ENCODE results near the gene LARP4.
A peak's percentile ranks its signal among the peaks of the same experiment; 100 is the strongest.
"Not testable (repeated sequence)": the region's sequence is repeated elsewhere in the genome, so short reads cannot be mapped to it uniquely, and the experiment has no call there.

Gene LARP4

DNA sequence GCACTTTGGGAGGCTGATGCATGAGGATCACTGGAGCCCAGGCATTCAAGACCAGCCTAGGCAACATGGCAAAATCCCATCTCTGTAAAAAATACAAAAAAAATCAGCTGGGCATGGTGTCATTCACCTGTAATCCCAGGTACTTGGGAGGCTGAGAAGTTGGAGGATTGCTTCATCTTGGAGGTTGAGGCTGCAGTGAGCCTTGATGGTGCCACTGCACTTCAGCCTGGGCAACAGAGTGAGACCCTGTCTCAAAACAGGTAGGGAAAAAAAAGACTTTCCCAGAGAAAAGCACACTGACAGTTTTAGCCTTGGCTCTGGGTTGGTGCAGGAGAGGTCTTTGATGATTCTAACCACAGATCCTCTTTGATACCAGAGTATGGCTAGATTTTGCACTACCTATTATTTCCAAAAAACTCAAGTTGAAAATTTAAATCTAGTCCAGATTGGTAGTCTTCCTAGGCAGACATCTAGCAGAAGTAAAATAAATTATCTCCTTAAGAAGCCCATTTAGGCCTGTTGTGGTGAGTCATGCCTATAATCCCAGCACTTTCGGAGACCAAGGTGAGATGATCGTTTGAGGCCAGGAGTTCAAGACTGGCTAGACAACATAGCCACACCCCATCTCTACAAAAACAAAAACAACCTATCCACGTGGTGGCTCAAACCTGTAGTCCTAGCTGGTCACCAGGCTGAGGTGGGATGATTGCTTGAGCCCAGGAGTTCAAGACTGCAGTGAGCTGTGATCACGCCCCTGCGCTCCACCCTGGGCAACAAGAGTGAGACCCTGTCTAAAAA lies 18.6 kb downstream of the LARP4 start:
- H3K27me3 Mint-ChIP-seq: no peaks in the 10 kb centered on the region
- peaks cover 15% of the 10 kb centered on the region for H3K4me1 Mint-ChIP-seq
- no peaks in the 10 kb centered on the region for H3K9me3 Mint-ChIP-seq
- CTCF ChIA-PET: no interaction called here
- H3K36me3 Mint-ChIP-seq: peaks cover 17% of the 10 kb centered on the region
- no peak overlapping the region for H3K4me3 Mint-ChIP-seq
- DNase-seq: no peak
- no peak overlapping the region for H3K27ac Mint-ChIP-seq

DNA sequence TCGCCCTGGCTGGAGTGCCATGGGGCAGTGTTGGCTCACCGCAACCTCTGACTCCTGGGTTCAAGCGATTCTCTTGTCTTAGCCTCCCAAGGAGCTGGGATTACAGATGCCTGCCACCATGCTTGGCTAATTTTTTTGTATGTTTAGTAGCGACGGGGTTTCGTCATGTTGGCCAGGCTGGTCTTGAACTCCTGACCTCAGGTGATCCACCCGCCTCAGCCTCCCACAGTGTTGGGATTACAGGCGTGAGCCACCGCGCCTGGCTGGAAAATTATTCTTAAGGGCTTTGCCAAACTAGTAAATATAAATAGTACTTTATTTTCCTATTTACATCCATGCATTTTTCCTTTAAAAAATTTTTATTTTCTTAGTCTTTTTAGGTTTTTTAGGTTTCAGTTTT lies 22.2 kb downstream of the LARP4 start:
- H3K4me3 Mint-ChIP-seq, H3K9me3 Mint-ChIP-seq, H3K27ac Mint-ChIP-seq, H3K27me3 Mint-ChIP-seq, DNase-seq, CTCF ChIA-PET, H3K36me3 Mint-ChIP-seq: not testable (repeated sequence)
- H3K4me1 Mint-ChIP-seq: peaks cover 14% of the 10 kb centered on the region

DNA sequence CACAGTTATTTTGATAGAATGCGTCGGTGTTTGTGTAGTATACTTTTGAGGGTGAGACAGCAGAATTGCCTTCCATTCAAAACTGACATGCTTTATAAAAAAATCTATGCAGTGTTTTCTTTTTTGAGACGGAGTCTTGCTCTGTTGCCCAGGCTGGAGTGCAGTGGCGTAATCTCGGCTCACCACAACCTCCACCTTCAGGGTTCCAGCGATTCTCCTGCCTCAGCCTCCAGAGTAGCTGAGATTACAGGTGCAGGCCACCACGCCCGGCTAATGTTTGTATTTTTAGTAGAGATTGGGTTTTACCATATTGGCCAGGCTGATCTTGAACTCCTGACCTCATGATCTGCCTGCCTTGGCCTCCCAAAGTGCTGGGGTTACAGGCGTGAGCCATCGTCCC lies 22.7 kb downstream of the LARP4 start:
- H3K4me3 Mint-ChIP-seq, H3K27ac Mint-ChIP-seq, CTCF ChIA-PET, H3K27me3 Mint-ChIP-seq, DNase-seq, H3K36me3 Mint-ChIP-seq, H3K9me3 Mint-ChIP-seq: not testable (repeated sequence)
- H3K4me1 Mint-ChIP-seq: peaks cover 14% of the 10 kb centered on the region

DNA sequence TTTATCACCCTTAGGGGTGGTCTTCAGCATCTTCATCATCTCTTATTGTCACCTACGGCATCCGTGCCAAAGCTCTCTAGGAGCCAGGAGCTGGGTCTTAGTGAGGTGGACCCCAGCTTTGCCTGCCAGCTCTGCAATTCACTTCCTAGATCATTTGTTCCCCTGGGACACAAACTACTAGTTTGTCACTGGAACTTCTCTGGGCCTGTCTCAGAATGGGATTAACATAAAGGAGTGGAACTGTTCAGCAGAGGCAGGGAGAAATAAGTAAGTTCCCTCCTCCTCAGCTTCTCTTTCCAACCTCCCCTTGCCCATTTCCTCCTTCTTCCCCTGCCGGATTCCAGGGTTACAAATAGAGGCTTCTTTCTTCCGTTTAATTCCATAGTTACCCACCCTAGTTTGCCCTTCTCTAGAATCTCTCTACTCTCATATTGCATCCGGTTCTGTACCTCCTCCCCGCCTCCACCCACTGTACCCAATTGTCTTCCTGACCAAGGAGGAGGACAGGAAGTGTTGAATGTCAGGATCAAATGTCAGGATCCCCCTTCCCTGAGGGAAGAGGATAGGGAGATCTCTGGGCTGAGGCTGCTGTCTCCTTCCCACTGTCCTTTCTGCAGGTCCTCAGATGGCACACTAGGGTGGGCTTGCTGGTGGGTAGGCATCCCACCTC lies 25.0 kb downstream of the LARP4 start:
- H3K4me1 Mint-ChIP-seq: peaks cover 4% of the 10 kb centered on the region
- CTCF ChIA-PET: no interaction called here
- H3K27ac Mint-ChIP-seq: peak overlapping the region; percentile 17
- DNase-seq: no peak
- H3K27me3 Mint-ChIP-seq: no peaks in the 10 kb centered on the region
- H3K4me3 Mint-ChIP-seq: no peak overlapping the region
- H3K9me3 Mint-ChIP-seq: no peaks in the 10 kb centered on the region
- H3K36me3 Mint-ChIP-seq: peaks cover 14% of the 10 kb centered on the region

DNA sequence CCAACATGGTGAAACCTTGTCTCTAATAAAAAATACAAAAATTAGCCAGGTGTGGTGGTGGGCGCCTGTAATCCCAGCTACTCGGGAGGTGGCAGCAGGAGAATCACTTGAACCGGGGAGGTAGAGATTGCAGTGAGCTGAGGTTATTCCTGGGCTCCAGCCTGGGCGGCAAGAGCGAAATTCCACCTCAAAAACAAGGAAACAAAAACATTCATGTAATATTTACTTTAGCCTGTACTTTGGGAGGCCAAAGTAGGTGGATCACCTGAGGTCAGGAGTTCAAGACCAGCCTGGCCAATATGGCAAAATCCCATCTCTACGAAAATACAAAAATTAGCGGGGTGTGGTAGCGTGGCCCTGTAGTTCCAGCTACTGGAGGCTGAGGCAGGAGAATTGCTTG lies 31.0 kb downstream of the LARP4 start:
- H3K36me3 Mint-ChIP-seq: peaks cover 41% of the 10 kb centered on the region
- CTCF ChIA-PET, H3K27ac Mint-ChIP-seq, H3K27me3 Mint-ChIP-seq, DNase-seq, H3K4me3 Mint-ChIP-seq, H3K4me1 Mint-ChIP-seq, H3K9me3 Mint-ChIP-seq: not testable (repeated sequence)

DNA sequence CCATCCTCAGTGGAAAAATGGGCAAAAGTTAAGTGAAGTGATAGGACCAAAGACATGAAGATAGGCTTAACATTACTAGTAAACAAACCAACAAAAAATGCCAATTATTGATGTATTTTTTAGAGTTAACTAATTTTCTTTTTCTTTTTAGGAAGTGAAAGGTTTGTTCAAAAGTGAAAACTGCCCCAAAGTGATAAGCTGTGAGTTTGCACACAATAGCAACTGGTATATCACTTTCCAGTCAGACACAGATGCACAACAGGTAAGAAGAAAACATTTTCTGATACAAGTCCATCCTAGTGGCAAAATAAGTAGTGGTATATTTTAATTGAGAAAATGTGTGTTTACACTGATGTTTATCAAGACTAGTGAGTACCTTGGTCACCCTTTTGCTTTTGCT lies 39.6 kb downstream of the LARP4 start:
- Mint-ChIP-seq H3K27ac (no peak overlapping the region), H3K9me3 (no peaks in the 10 kb centered on the region), H3K36me3 (peaks cover 49% of the 10 kb centered on the region), H3K27me3 (no peaks in the 10 kb centered on the region), H3K4me3 (no peak overlapping the region), H3K4me1 (no peaks in the 10 kb centered on the region)
- DNase-seq: no peak
- CTCF ChIA-PET: no interaction called here

DNA sequence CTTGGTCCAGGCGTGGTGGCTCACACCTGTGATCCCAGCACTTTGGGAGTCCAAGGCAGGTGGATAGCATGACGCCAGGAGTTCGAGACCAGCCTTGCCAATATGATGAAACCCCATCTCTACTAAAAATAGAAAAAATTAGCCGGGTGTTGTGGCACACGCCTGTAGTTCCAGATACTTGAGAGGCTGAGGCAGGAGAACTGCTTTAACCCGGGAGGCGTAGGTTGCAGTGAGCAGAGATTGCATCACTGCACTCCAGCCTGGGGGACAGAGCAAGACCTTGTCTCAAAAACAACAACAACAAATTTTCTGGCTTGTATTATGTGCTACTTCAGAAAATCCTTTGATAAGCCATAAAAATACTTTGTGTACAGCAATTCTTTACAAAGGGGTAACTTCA lies 41.1 kb downstream of the LARP4 start:
- CTCF ChIA-PET: no interaction called here
- Mint-ChIP-seq H3K27ac (no peak overlapping the region), H3K9me3 (no peaks in the 10 kb centered on the region), H3K36me3 (peaks cover 44% of the 10 kb centered on the region), H3K4me1 (no peaks in the 10 kb centered on the region), H3K27me3 (no peaks in the 10 kb centered on the region), H3K4me3 (no peak overlapping the region)
- no peak for DNase-seq

DNA sequence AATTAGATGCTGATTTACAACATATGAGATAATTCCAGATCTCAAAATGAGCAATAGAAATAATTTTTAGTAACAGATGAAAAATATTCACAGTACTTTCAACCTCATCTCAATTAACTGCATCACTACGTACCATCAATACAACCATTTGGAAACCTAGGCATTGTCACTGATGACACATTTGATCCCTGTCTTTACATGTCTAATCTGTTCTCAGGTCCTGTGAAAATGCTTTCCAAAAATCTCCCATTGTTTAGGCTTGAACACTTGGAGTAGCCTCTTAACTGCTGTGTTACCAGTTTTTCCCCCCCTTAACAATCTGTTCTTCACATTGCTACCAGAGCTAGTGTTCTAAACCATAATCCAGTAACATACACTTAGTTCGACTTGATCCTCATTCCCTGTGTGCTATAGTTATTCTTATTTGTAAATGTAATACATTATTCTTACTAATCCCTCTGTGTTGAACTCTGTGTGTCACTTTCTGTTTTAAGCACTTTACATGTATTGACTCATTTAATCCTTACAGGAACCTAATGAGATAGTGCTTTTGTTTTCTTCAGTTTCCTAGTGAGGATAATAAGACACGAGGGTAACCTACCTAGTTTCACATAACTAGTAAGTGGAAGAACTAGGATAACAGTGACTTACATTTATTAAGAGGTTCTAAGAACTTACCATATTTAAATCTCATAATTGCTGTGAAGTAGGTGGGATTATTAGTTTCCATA lies 41.7 kb downstream of the LARP4 start:
- Mint-ChIP-seq H3K9me3 (no peaks in the 10 kb centered on the region), H3K4me1 (no peaks in the 10 kb centered on the region), H3K27ac (no peak overlapping the region), H3K36me3 (peaks cover 46% of the 10 kb centered on the region), H3K27me3 (no peaks in the 10 kb centered on the region), H3K4me3 (no peak overlapping the region)
- DNase-seq: no peak
- CTCF ChIA-PET: no interaction called here

DNA sequence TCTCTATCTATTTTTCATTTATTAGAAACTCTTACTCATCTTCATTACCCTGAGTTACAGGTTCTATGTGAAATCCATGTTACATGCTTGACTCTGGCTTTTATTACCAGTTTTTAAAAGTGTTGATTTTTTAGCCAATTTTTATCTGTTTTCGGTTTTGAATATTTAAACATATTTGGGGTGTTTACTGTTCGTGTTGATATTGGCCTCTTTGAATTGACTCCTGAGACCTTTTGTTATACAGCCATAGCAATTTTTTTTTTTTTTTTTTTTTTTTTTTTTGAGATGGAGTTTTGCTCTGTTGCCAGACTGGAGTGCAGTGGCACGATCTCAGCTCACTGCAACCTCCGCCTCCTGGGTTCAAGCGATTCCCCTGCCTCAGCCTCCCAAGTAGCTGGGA lies 49.0 kb downstream of the LARP4 start:
- H3K9me3 Mint-ChIP-seq, DNase-seq, CTCF ChIA-PET, H3K27me3 Mint-ChIP-seq, H3K4me1 Mint-ChIP-seq, H3K27ac Mint-ChIP-seq, H3K4me3 Mint-ChIP-seq: not testable (repeated sequence)
- peaks cover 30% of the 10 kb centered on the region for H3K36me3 Mint-ChIP-seq

DNA sequence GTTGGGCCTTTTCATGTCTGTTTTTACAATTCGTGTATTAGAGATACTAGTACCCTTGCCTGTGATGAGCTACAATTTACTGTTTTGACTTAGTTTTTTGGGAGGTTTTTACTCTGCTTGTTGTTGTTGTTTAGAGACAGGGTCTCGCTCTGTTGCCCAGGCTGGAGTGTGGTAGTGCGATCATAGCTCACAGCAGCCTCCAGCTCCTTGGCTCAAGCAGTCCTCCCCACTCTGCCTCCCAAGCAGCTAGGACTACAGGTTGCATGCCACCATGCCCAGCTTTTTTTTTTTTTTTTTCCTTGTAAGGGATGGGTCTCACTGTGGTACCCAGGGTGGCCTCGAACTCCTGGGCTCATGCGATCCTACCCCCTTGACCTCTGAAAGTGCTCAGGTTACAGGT lies 52.1 kb downstream of the LARP4 start:
- Mint-ChIP-seq H3K36me3 (peaks cover 22% of the 10 kb centered on the region), H3K4me3 (no peak overlapping the region), H3K4me1 (no peaks in the 10 kb centered on the region), H3K9me3 (no peaks in the 10 kb centered on the region), H3K27ac (no peak overlapping the region), H3K27me3 (no peaks in the 10 kb centered on the region)
- no peak for DNase-seq
- CTCF ChIA-PET: no interaction called here

DNA sequence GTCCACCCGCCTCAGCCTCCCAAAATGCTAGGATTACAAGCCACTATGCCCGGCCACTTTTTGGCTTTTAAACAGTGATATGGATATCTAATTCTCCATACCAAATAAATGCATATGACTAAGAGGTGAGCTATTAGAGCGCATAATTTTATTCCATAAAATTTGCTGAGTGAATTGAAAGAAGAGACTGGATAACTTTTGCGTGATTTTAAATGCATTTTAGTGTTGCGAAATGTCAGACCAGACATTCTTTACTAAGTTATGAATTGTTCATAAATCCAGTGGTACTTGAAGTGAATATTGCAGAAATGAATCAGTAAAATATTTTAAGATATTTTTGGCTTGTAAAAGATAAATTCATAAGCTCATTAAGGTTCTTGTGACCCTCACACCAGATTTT lies 53.2 kb downstream of the LARP4 start:
- no peak for DNase-seq
- H3K4me3 Mint-ChIP-seq: no peak overlapping the region
- peaks cover 20% of the 10 kb centered on the region for H3K36me3 Mint-ChIP-seq
- no peak overlapping the region for H3K27ac Mint-ChIP-seq
- H3K27me3 Mint-ChIP-seq: no peaks in the 10 kb centered on the region
- no peaks in the 10 kb centered on the region for H3K4me1 Mint-ChIP-seq
- no peaks in the 10 kb centered on the region for H3K9me3 Mint-ChIP-seq
- CTCF ChIA-PET: no interaction called here

DNA sequence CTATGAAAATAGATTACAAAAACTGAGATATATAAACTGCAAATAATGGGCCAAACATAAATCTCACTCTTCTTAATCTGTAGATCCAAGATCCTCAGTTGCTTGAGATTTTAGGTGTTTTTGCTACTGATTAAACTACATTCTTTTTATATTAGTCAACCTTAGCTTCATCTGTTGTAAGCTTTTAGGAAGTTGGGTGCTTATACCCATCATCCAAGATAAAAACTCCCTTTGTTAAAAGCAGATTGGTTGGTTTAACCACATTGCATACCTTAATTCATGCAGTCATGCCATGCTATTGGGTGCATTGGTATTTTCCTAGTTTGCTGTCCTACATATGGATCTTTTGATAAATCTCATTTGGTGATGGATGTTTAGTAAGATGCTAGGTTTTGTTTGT lies 57.9 kb downstream of the LARP4 start:
- Mint-ChIP-seq H3K27me3 (no peaks in the 10 kb centered on the region), H3K9me3 (no peaks in the 10 kb centered on the region), H3K27ac (peak overlapping the region; percentile 7), H3K36me3 (peaks cover 28% of the 10 kb centered on the region), H3K4me1 (no peaks in the 10 kb centered on the region), H3K4me3 (no peak overlapping the region)
- no peak for DNase-seq
- CTCF ChIA-PET: no interaction called here

DNA sequence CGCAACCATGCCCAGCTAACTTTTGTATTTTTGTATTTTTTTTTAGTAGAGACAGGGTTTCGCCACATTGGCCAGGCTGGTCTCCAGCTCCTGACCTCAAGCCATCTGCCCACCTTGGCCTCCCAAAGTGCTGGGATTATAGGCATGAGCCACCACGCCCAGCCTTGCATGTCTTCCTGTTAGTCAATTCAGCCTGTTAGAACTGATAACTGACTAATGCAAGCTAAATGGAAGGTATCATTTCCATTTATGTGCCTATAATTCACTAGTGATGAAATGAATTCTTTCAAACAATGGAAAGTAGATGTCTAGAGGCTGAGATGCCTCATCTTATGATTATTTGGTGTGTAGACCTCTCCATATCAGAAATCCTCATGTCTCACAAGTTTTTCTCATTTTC lies 66.8 kb downstream of the LARP4 start:
- Mint-ChIP-seq H3K27me3 (no peaks in the 10 kb centered on the region), H3K4me1 (no peaks in the 10 kb centered on the region), H3K4me3 (no peak overlapping the region), H3K36me3 (peaks cover 34% of the 10 kb centered on the region), H3K9me3 (no peaks in the 10 kb centered on the region), H3K27ac (no peak overlapping the region)
- no peak for DNase-seq
- CTCF ChIA-PET: no interaction called here

DNA sequence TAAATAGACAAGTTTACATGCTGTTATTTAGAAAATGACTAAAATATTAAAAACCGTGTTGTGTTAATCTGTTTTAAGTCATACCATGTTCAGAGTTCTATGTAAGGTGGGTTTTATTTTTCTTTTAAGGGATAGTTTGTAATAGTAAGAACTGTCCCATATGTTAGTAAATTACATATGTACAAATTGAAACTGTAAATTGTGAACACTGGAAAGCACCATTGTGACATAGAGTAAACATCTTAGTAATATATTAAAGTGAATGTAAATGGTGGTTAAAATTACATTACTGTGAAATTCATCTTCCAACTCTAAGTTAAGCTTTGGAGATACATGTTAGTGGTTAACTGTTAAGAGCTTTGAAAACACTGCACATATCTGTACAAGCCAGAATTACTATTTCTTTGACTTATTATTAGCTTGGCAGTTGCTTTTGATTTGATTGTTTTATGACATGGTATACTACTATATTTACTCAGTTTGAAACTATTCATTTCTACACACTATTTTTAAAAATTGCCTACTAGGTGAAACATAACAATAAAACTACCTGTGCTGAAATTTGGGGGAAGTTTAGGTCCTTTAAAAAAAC lies 76.7 kb downstream of the LARP4 start:
- no peak overlapping the region for H3K4me3 Mint-ChIP-seq
- H3K9me3 Mint-ChIP-seq: no peaks in the 10 kb centered on the region
- no peaks in the 10 kb centered on the region for H3K27me3 Mint-ChIP-seq
- no peaks in the 10 kb centered on the region for H3K4me1 Mint-ChIP-seq
- H3K36me3 Mint-ChIP-seq: peaks cover 31% of the 10 kb centered on the region
- no peak overlapping the region for H3K27ac Mint-ChIP-seq
- no peak for DNase-seq
- CTCF ChIA-PET: no interaction called here

DNA sequence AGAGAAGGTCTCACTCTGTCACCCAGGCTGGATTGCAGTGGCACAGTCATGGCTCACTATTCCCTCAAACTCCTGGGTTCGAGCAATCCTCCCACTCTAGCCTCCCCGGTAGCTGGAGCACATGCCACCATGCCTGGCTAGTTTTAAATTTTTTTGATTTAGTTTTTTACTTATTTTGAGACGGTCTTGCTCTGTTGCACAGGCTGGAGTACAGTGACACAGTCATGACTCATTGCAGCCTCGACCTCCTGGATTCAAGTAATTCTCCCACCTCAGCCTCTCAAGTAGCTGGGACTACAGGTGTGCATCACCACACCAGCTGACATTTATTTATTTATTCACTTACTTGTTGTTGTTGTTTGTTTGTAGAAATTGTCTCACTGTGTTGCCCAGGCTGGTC lies 81.9 kb downstream of the LARP4 start:
- Mint-ChIP-seq H3K27ac (no peak overlapping the region), H3K4me1 (no peaks in the 10 kb centered on the region), H3K9me3 (no peaks in the 10 kb centered on the region), H3K27me3 (no peaks in the 10 kb centered on the region), H3K4me3 (no peak overlapping the region), H3K36me3 (peaks cover 4% of the 10 kb centered on the region)
- no peak for DNase-seq
- CTCF ChIA-PET: no interaction called here
